Measurements from ENCODE around the gene MARCO.
"Not testable (repeated sequence)": the region's sequence is repeated elsewhere in the genome, so short reads cannot be mapped to it uniquely, and the experiment has no call there.

Gene MARCO

GRCh38 chr2:118978064-118978463 is 36.1 kb downstream of the MARCO start:
- no peak for DNase-seq

GRCh38 chr2:118979152-118979861 is 37.3 kb downstream of the MARCO start:
- no peak for DNase-seq

GRCh38 chr2:118980022-118980421 is 38.0 kb downstream of the MARCO start:
- DNase-seq: no peak

- no peak for DNase-seq
Observed at GRCh38 chr2:118980573-118980972, 38.6 kb downstream of the MARCO start.

- DNase-seq: no peak
Observed at GRCh38 chr2:118981632-118982031, 39.6 kb downstream of the MARCO start.

- DNase-seq: no peak
Observed at GRCh38 chr2:118982039-118982438, 40.0 kb downstream of the MARCO start.

- no peak for DNase-seq
Observed at GRCh38 chr2:118983133-118983532, 41.1 kb downstream of the MARCO start.

GRCh38 chr2:118983915-118984314 is 41.9 kb downstream of the MARCO start:
- peak; percentile 50 for DNase-seq

- DNase-seq: no peak
Observed at GRCh38 chr2:118986738-118987137, 44.7 kb downstream of the MARCO start.

- no peak for DNase-seq
Observed at GRCh38 chr2:118987886-118988285, 45.9 kb downstream of the MARCO start.

- no peak for DNase-seq
Observed at GRCh38 chr2:118988706-118989105, 46.7 kb downstream of the MARCO start.

GRCh38 chr2:118989481-118989880 is 47.5 kb downstream of the MARCO start:
- no peak for DNase-seq

- DNase-seq: no peak
Observed at GRCh38 chr2:118990757-118991545, 49.0 kb downstream of the MARCO start.

- DNase-seq: no peak
Observed at GRCh38 chr2:118991554-118991953, 49.6 kb downstream of the MARCO start.

GRCh38 chr2:118992740-118993391 is 50.9 kb downstream of the MARCO start:
- no peak for DNase-seq

- no peak for DNase-seq
Observed at GRCh38 chr2:118993392-118993752, 51.4 kb downstream of the MARCO start.

GRCh38 chr2:118994172-118994700 is 52.2 kb downstream of the MARCO start:
- DNase-seq: no peak

GRCh38 chr2:118994778-118995177 is 52.8 kb downstream of the MARCO start:
- no peak for DNase-seq

GRCh38 chr2:119003856-119004255 is 61.9 kb downstream of the MARCO start:
- DNase-seq: not testable (repeated sequence)

- DNase-seq: no peak
Observed at GRCh38 chr2:119004602-119005001, 62.6 kb downstream of the MARCO start.

- DNase-seq: peak; percentile 64
Observed at GRCh38 chr2:119005051-119005450, 63.1 kb downstream of the MARCO start.

- no peak for DNase-seq
Observed at GRCh38 chr2:119005555-119005954, 63.6 kb downstream of the MARCO start.

GRCh38 chr2:119006441-119006840 is 64.4 kb downstream of the MARCO start:
- DNase-seq: no peak

GRCh38 chr2:119008108-119008507 is 66.1 kb downstream of the MARCO start:
- DNase-seq: no peak

Measured in eye (tissue), 1 donor.